Right lobe of liver (tissue), 6 donors: ENCODE data around the gene IAH1. TPM values are rescaled to one million over a fixed set of nuclear protein-coding genes. Genes with fewer than 3 reads are reported as not detected.
A peak's percentile ranks its signal among the peaks of the same experiment; 100 is the strongest.

Source experiments
- ATAC-seq, 4 donors: fragments of 200-7000 bp; cut with Tn5 transposase; one replicate each; pipeline ENCODE4 v1.9.1; 2020; ENCODE audit warnings: mild to moderate bottlenecking in 4 of 4, moderate library complexity in 4 of 4
- DNase-seq, 3 donors: peaks; one replicate each; pipeline ENCODE4 v3.0.0-alpha.2; 2020
- H3K27ac ChIP-seq, 3 donors: fragments of 200-600 bp; one replicate each; pipeline ENCODE4 v1.8.0; 2022
- H3K27me3 ChIP-seq, 2 donors: fragments of 200-600 bp; one replicate each; pipeline ENCODE4 v1.8.0; 2022
- H3K36me3 ChIP-seq, 4 donors: fragments of 200-600 bp; sonication (generic) in 1 of 4; one replicate each; pipeline versions ENCODE4 v1.5.1 to v1.8.0; 2017 to 2022; ENCODE audit warnings: control low read depth in 1 of 4
- H3K4me1 ChIP-seq, 4 donors: fragments of 200-600 bp; sonication (generic) in 1 of 4; one replicate each; pipeline versions ENCODE4 v1.5.1 to v1.8.0; 2017 to 2022; ENCODE audit warnings: control low read depth in 1 of 4
- H3K4me3 ChIP-seq, 3 donors: fragments of 200-600 bp; one replicate each; pipeline ENCODE4 v1.8.0; 2022
- H3K9me3 ChIP-seq, 4 donors: fragments of 200-600 bp; sonication (generic) in 1 of 4; one replicate each; pipeline versions ENCODE4 v1.5.1 to v1.8.0; 2017 to 2022; ENCODE audit warnings: control low read depth in 1 of 4
- CTCF ChIP-seq, 4 donors: fragments of 200-600 bp in 3 of 4; fragments of 450-650 bp in 1 of 4; IDR thresholded peaks; one replicate each; pipeline versions ENCODE4 v1.5.1 to v1.8.0; 2016 to 2022; ENCODE audit warnings: antibody characterized with exemption in 4 of 4, mild to moderate bottlenecking in 2 of 4
- POLR2A ChIP-seq: fragments of 450-650 bp; IDR thresholded peaks from one replicate; pipeline ENCODE4 v1.6.1; 2017; ENCODE audit warnings: antibody characterized with exemption, mild to moderate bottlenecking
- WGBS: methylation state at CpG from one replicate; pipeline ENCODE4 v1.1.6; 2018; ENCODE audit warnings: low coverage, low lambda C conversion rate; ENCODE audit not compliant: insufficient coverage; ENCODE audit errors: missing lambda C conversion rate; 5-methylcytosine and 5-hydroxymethylcytosine counted together
- intact Hi-C, 2 donors: fragments of 100-400 bp; cut with DNase I; formaldehyde crosslinking; loops; one replicate each; pipeline versions ENCODE4 v1.11.2 to v1.14.1; 2022
- total RNA-seq, 6 experiments: library from RNA; depleted of rRNA in 2 of 6; stranded (reverse); fragments of >200 nt in 2 of 6; fragmentation: NEBNext Ultra II Directional in 3 of 6; extraction: Animal tissue kit (Norgen Biotek cat#: 25700) in 3 of 6; gene quantifications; one replicate each; pipeline versions ENCODE4 v1.1.0 to v1.2.4, GENCODE V29; 2016 to 2023
- donor health status: DM: no; HTN: yes; CAD: no.
- donor health status: DM: no; HTN: no; CAD: no.
- donor health status: DM: no; HTN: no; CAD: no.
- donor health status: DM: no; HTN: yes; CAD: no.
- donor health status: DM: no; HTN: yes; CAD: no.

IAH1 gene
- total RNA-seq, 6 experiments from 2014 or later = 30.4 to 41.3 (median 33.6) TPM

GRCh38 chr2:9527995-9528787 is 53.8 kb downstream of the IAH1 start:
- TF ChIP-seq CTCF (IDR thresholded peaks at IDR 0.05) (no peak), POLR2A (no peak)
- DNase-seq (no peak), ATAC-seq (peak; percentile 60 to 87 (median 70))
- intact Hi-C loops = no loop called here
- Histone ChIP-seq H3K27ac (no peak overlapping the region), H3K9me3 (no peaks in the 10 kb centered on the region), H3K36me3 (peaks cover 0 to 13% (median 0%) of the 10 kb centered on the region in 4 donors), H3K27me3 (no peaks in the 10 kb centered on the region), H3K4me3 (no peak overlapping the region), H3K4me1 (no peaks in the 10 kb centered on the region)
- 34% methylated on average over 4 of the region's 4 CpGs for WGBS

- Histone ChIP-seq H3K27me3 (no peaks in the 10 kb centered on the region), H3K36me3 (no peaks in the 10 kb centered on the region), H3K9me3 (no peaks in the 10 kb centered on the region), H3K4me3 (no peak overlapping the region), H3K4me1 (no peaks in the 10 kb centered on the region), H3K27ac (no peak overlapping the region)
- intact Hi-C loops = no loop called here
- 100% methylated on average over 4 of the region's 4 CpGs for WGBS
- TF ChIP-seq CTCF (IDR thresholded peaks at IDR 0.05) (no peak), POLR2A (no peak)
- DNase-seq (no peak), ATAC-seq (no peak)
Measured at GRCh38 chr2:9532421-9532820, 58.1 kb downstream of the IAH1 start.

GRCh38 chr2:9533663-9534062 is 59.3 kb downstream of the IAH1 start:
- ATAC-seq (no peak), DNase-seq (no peak)
- WGBS = 96% methylated on average over 2 of the region's 2 CpGs
- intact Hi-C loops = no loop called here
- no peaks in the 10 kb centered on the region for H3K9me3 ChIP-seq
- H3K27ac ChIP-seq = no peak overlapping the region
- H3K36me3 ChIP-seq = no peaks in the 10 kb centered on the region
- no peaks in the 10 kb centered on the region for H3K27me3 ChIP-seq
- TF ChIP-seq CTCF (IDR thresholded peaks at IDR 0.05) = no peak
- no peak for TF ChIP-seq POLR2A
- peaks cover 0 to under 1% (median 0%) of the 10 kb centered on the region in 4 donors for H3K4me1 ChIP-seq
- H3K4me3 ChIP-seq = no peak overlapping the region

- no peak overlapping the region for H3K4me3 ChIP-seq
- DNase-seq = no peak
- H3K9me3 ChIP-seq = no peaks in the 10 kb centered on the region
- TF ChIP-seq POLR2A (no peak), CTCF (IDR thresholded peaks at IDR 0.05) (no peak)
- ATAC-seq = no peak
- H3K4me1 ChIP-seq = peaks cover 0 to 9% (median 4%) of the 10 kb centered on the region in 4 donors
- H3K27me3 ChIP-seq = no peaks in the 10 kb centered on the region
- no peaks in the 10 kb centered on the region for H3K36me3 ChIP-seq
- no peak overlapping the region for H3K27ac ChIP-seq
- 33% methylated on average over 1 of the region's 1 CpG for whole genome bisulfite sequencing
- intact Hi-C loops = no loop called here
Measured at GRCh38 chr2:9535177-9535576, 60.8 kb downstream of the IAH1 start.
